ENCODE data around the gene CFAP206. TPM values are rescaled to one million over a fixed set of nuclear protein-coding genes. Genes with fewer than 3 reads are reported as not detected.

The CFAP206 gene
- total RNA-seq, 2 experiments from 2014 or later = not detected

- H3K27ac Mint-ChIP-seq = no peak overlapping the region
- H3K36me3 Mint-ChIP-seq (ENCODE audit: low read depth) = no peaks in the 10 kb centered on the region
- DNase-seq (no peak), ATAC-seq (no peak)
- TF ChIP-seq CTCF (IDR thresholded peaks at IDR 0.05) = no peak
- ChIA-PET POLR2A (no interaction called here), CTCF (interaction anchor here (1.6 kb wide), 1 partner anchor 19 kb away, joined by 3 read pairs; no protein-coding TSS in a partner anchor)
- H3K27me3 Mint-ChIP-seq = no peaks in the 10 kb centered on the region
- no peak overlapping the region for H3K4me3 Mint-ChIP-seq
- intact Hi-C loops (cut with micrococcal nuclease) = no loop called here
- H3K4me1 Mint-ChIP-seq (ENCODE audit: low read depth) = no peaks in the 10 kb centered on the region
- no peaks in the 10 kb centered on the region for H3K9me3 Mint-ChIP-seq
Measured at GRCh38 chr6:87373377-87373776, 34.4 kb upstream of the CFAP206 start.

- H3K4me3 Mint-ChIP-seq = no peak overlapping the region
- ChIA-PET POLR2A (no interaction called here), CTCF (no interaction called here)
- H3K27me3 Mint-ChIP-seq = no peaks in the 10 kb centered on the region
- DNase-seq (no peak), ATAC-seq (no peak)
- H3K4me1 Mint-ChIP-seq (ENCODE audit: low read depth) = peaks cover 3% of the 10 kb centered on the region
- no peak overlapping the region for H3K27ac Mint-ChIP-seq
- intact Hi-C loops (cut with micrococcal nuclease) = no loop called here
- H3K9me3 Mint-ChIP-seq = no peaks in the 10 kb centered on the region
- no peak for TF ChIP-seq CTCF (IDR thresholded peaks at IDR 0.05)
- no peaks in the 10 kb centered on the region for H3K36me3 Mint-ChIP-seq (ENCODE audit: low read depth)
Measured at GRCh38 chr6:87375315-87375714, 32.5 kb upstream of the CFAP206 start.

- H3K4me3 Mint-ChIP-seq = no peak overlapping the region
- intact Hi-C loops (cut with micrococcal nuclease) = no loop called here
- CTCF ChIA-PET = no interaction called here
Measured at GRCh38 chr6:87376643-87377042, 31.1 kb upstream of the CFAP206 start.

GRCh38 chr6:87378947-87379346, 28.8 kb upstream of the CFAP206 start:
- no peak for TF ChIP-seq CTCF (IDR thresholded peaks at IDR 0.05)
- H3K27ac Mint-ChIP-seq = no peak overlapping the region
- no peak for ATAC-seq
- ChIA-PET POLR2A (no interaction called here), CTCF (interaction anchor here (1.1 kb wide), 1 partner anchor 14 kb away, joined by 4 read pairs; no protein-coding TSS in a partner anchor)
- no peaks in the 10 kb centered on the region for H3K36me3 Mint-ChIP-seq (ENCODE audit: low read depth)
- no peak overlapping the region for H3K4me3 Mint-ChIP-seq
- DNase-seq = no peak
- intact Hi-C loops (cut with micrococcal nuclease) = no loop called here
- H3K9me3 Mint-ChIP-seq = no peaks in the 10 kb centered on the region
- peaks cover 3% of the 10 kb centered on the region for H3K4me1 Mint-ChIP-seq (ENCODE audit: low read depth)
- H3K27me3 Mint-ChIP-seq = no peaks in the 10 kb centered on the region

More at GRCh38 chr6:87376643-87377042, 31.1 kb upstream of the CFAP206 start:
- no peak for DNase-seq
- Mint-ChIP-seq H3K27me3 (no peaks in the 10 kb centered on the region), H3K4me1 (ENCODE audit: low read depth) (peaks cover 3% of the 10 kb centered on the region), H3K9me3 (no peaks in the 10 kb centered on the region), H3K27ac (no peak overlapping the region), H3K36me3 (ENCODE audit: low read depth) (no peaks in the 10 kb centered on the region)
- POLR2A ChIA-PET = no interaction called here
- TF ChIP-seq CTCF (IDR thresholded peaks at IDR 0.05) = no peak
- no peak for ATAC-seq

- ATAC-seq (no peak), DNase-seq (no peak)
- no peaks in the 10 kb centered on the region for H3K27me3 Mint-ChIP-seq
- ChIA-PET POLR2A (no interaction called here), CTCF (interaction anchor here (1.1 kb wide), 1 partner anchor 14 kb away, joined by 3 read pairs; no protein-coding TSS in a partner anchor)
- H3K4me1 Mint-ChIP-seq (ENCODE audit: low read depth) = peaks cover 3% of the 10 kb centered on the region
- no peaks in the 10 kb centered on the region for H3K36me3 Mint-ChIP-seq (ENCODE audit: low read depth)
- no peaks in the 10 kb centered on the region for H3K9me3 Mint-ChIP-seq
- no peak overlapping the region for H3K27ac Mint-ChIP-seq
- intact Hi-C loops (cut with micrococcal nuclease) = loop anchor here (10.0 kb wide), 1 partner anchor 248 kb away; no protein-coding TSS in a partner anchor
- no peak for TF ChIP-seq CTCF (IDR thresholded peaks at IDR 0.05)
- H3K4me3 Mint-ChIP-seq = no peak overlapping the region
Measured at GRCh38 chr6:87382861-87383260, 24.9 kb upstream of the CFAP206 start.
